Body of pancreas (tissue), 4 donors: ENCODE measurements around the gene RNF151. TPM values are rescaled to one million over a fixed set of nuclear protein-coding genes. Genes with fewer than 3 reads are reported as not detected.

Experiments used
- ATAC-seq: fragments of 150-250 bp; one replicate; pipeline ENCODE4 v1.9.1; 2016
- DNase-seq, 4 donors: peaks; one replicate each; pipeline ENCODE4 v3.0.0-alpha.2; 2019
- H3K27ac ChIP-seq, 4 donors: fragments of 200-600 bp; sonication (generic); 1 replicate in 3 of 4; 2 replicates in 1 of 4; pipeline versions ENCODE4 v1.5.1 to v1.6.1; 2016 to 2019; ENCODE audit warnings: mild to moderate bottlenecking in 1 of 4, mixed read lengths in 1 of 4, moderate library complexity in 1 of 4
- H3K27me3 ChIP-seq, 2 donors: fragments of 200-600 bp; sonication (generic); one replicate each; pipeline ENCODE4 v1.6.0; 2016; ENCODE audit warnings: mild to moderate bottlenecking in 1 of 2
- H3K36me3 ChIP-seq, 2 donors: fragments of 200-600 bp; sonication (generic); replicated peaks in 1 of 2; 2 replicates each; pipeline ENCODE4 v1.5.1; 2016; ENCODE audit warnings: low read depth in 2 of 2; ENCODE audit not compliant: insufficient read depth in 1 of 2
- H3K4me1 ChIP-seq: fragments of 200-600 bp; sonication (generic); one replicate; pipeline ENCODE4 v1.6.0; 2016
- H3K4me3 ChIP-seq, 2 donors: fragments of 200-600 bp; sonication (generic); 1 replicate in 1 of 2; 2 replicates in 1 of 2; pipeline ENCODE4 v1.5.1; 2016 to 2019
- H3K9me3 ChIP-seq, 3 donors: fragments of 200-600 bp; sonication (generic); 1 replicate in 2 of 3; 2 replicates in 1 of 3; pipeline ENCODE4 v1.5.1; 2016
- POLR2A ChIP-seq, 3 donors: fragments of 450-650 bp; IDR thresholded peaks; one replicate each; pipeline ENCODE4 v1.6.1; 2016; ENCODE audit warnings: antibody characterized with exemption in 3 of 3, mild to moderate bottlenecking in 2 of 3
- WGBS, 2 donors: methylation state at CpG; one replicate each; pipeline ENCODE4 v1.1.5; 2017; 5-methylcytosine and 5-hydroxymethylcytosine counted together
- intact Hi-C: fragments of 100-400 bp; cut with DNase I; formaldehyde crosslinking; loops from one replicate; pipeline ENCODE4 v1.15.1; 2023
- total RNA-seq, 2 donors: library from RNA; depleted of rRNA; stranded (reverse); fragments of >200 nt; gene quantifications; one replicate each; pipeline ENCODE4 v1.1.0, GENCODE V29; 2016
- TF ChIP-seq, protein P1 (sequence below), 7 experiments: fragments of 450-650 bp in 4 of 7; fragments of 200-600 bp in 3 of 7; sonication (generic) in 3 of 7; IDR thresholded peaks; one replicate each; pipeline ENCODE4 v1.5.1; 2016 to 2019; ENCODE audit warnings: antibody characterized with exemption in 7 of 7

Gene RNF151
- total RNA-seq, 2 donors from 2014 or later = not detected

DNA sequence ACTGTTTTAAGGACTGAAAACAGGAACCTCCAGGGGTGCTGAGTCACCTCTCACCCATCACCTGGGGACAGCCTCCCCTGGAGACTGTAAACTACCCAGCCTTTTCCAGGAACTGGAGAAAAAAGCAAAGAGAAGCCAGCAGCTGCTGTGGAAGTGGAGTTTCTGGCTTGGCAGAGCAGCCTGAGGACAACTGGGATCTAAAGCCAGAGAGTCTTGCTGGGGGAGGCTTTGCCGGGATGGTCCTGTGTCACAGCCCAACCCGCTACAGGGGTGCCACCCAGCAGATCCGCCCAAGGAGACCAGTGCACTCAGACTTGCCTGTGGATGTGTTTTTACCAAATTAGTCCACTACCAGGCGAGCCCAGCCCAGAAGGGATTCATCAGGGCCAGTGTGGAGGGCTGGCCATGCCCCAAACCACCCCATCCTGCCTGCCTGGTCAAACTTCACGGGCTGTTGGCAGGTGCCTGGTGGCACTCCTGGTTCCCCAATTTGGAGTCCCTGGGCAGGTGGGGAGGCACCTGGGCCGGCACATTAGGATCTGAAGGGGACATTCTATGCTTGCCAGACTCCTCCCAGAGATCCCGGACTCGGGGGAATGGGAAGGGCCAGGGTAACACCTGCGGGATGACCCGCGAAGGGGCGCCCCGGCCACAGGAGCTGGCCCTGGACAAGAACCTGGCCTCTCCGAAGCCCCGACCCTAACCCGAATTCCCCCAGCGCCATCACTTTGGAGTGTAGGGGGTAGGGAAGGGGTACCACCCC lies 24.4 kb upstream of the RNF151 start:
- H3K27ac ChIP-seq = peak overlapping the region; percentile 81 to 95 (median 94)
- intact Hi-C loops = no loop called here
- H3K9me3 ChIP-seq = no peaks in the 10 kb centered on the region
- peak; percentile 14 for ATAC-seq
- TF ChIP-seq, protein P1, sequence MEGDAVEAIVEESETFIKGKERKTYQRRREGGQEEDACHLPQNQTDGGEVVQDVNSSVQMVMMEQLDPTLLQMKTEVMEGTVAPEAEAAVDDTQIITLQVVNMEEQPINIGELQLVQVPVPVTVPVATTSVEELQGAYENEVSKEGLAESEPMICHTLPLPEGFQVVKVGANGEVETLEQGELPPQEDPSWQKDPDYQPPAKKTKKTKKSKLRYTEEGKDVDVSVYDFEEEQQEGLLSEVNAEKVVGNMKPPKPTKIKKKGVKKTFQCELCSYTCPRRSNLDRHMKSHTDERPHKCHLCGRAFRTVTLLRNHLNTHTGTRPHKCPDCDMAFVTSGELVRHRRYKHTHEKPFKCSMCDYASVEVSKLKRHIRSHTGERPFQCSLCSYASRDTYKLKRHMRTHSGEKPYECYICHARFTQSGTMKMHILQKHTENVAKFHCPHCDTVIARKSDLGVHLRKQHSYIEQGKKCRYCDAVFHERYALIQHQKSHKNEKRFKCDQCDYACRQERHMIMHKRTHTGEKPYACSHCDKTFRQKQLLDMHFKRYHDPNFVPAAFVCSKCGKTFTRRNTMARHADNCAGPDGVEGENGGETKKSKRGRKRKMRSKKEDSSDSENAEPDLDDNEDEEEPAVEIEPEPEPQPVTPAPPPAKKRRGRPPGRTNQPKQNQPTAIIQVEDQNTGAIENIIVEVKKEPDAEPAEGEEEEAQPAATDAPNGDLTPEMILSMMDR (IDR thresholded peaks at IDR 0.05) = no peak
- peak; percentile 21 to 69 (median 67) for TF ChIP-seq POLR2A (IDR thresholded peaks at IDR 0.05)
- H3K36me3 ChIP-seq = peaks cover 6 to 8% of the 10 kb centered on the region in 2 donors
- peak overlapping the region; percentile 63 to 65 for H3K4me3 ChIP-seq
- peaks cover 52% of the 10 kb centered on the region for H3K4me1 ChIP-seq
- 7 to 20% methylated on average over 1 to 17 of the region's 17 CpGs for WGBS, 2 donors
- DNase-seq = peak; percentile 68 to 79 (median 72)
- H3K27me3 ChIP-seq = no peaks in the 10 kb centered on the region

DNA sequence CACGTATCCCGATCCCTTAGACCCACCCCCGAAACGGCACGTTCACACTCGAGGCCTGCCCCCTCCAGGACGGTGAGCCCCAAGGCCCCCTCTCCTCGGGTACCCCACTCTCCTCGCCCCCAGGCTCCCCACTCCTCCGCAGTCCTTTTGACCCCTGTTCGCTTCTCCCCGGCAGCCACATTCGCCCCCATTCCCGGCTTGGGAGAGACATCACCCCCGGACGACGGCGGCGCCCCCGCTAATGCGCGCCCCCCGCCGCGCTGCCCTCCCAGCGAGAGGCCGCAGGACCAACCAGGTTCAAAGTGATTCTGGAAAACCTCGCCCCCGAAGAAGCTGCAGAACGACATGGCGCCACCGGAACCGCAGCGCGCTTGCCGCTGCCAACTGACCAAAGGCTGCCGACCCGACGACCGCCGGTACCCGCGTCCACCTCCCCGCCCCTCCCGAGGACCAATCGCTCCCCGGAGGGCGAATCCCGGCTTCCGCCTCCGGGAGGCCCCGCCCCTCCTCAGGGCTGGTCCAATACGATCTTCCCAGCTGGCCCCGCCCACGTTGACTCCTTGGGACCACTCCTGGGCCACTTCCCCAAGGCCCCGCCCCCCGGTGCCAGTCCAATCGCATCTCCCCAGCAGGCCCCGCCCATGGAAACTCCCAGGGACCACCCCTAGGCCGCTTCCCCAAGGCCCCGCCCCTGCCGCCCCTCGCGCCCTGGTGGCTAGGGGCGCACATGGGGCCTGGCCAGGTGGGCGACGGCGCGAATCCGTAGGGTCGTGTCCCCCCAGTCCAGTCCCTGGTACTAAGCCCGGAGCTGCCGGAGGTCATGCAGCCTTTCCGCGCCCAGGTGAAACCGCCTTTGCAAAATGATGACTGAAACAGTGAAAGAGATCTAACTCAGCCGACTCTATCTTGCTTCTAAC lies 23.6 kb upstream of the RNF151 start, which contains the start of gene MSRB1:
Gene MSRB1 (minus strand): TSS at position 390 of the 917 bp plus-strand sequence. CDS start 43 bp downstream, at position 347.
- Histone ChIP-seq H3K36me3 (peaks cover 4 to 6% of the 10 kb centered on the region in 2 donors), H3K27me3 (no peaks in the 10 kb centered on the region), H3K27ac (peak within 1 kb of the TSS; percentile 81 to 95 (median 94)), H3K4me1 (peaks cover 44% of the 10 kb centered on the region), H3K4me3 (peak within 1 kb of the TSS; percentile 63 to 65), H3K9me3 (no peaks in the 10 kb centered on the region)
- intact Hi-C loops = no loop called here
- WGBS, 2 donors = 1% methylated on average over 25 to 55 of the region's 77 CpGs
- DNase-seq (peak; percentile 100), ATAC-seq (peak; percentile 81)
- TF ChIP-seq, protein P1 (IDR thresholded peaks at IDR 0.05) = peak in 3 of 7 experiments; percentile 4 to 18 (median 8)
- TF ChIP-seq POLR2A (IDR thresholded peaks at IDR 0.05) = peak; percentile 99

DNA sequence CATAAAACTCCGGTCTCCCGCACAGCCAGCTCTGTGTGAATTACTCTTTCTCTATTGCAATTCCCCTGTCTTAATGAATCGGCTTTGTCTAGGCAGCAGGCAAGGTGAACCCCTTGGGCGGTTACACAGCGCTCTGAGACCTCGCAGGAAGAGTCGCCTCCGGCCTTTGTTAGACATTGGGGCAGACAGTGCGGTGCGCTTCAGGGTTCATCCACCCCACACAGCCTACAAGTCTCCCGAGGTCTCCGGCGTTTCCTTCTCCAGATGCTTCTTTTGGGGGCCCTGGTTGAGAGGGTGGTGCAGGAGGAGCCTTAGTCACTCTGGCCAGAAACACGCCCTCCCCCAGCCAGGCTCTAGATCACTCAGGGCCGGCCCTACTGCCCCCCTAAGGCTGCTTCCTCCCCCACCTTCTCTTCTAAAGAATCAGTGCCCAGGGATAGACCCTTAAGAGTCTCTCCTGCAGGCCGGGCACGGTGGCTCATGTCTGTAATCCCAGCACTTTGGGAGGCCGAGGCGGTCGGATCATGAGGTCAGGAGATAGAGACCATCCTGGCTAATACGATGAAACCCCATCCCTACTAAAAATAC lies 21.9 kb upstream of the RNF151 start:
- intact Hi-C loops = no loop called here
- Histone ChIP-seq H3K4me1 (peaks cover 28% of the 10 kb centered on the region), H3K9me3 (no peaks in the 10 kb centered on the region), H3K4me3 (no peak overlapping the region), H3K36me3 (no peaks in the 10 kb centered on the region), H3K27ac (no peak overlapping the region), H3K27me3 (no peaks in the 10 kb centered on the region)
- WGBS, 2 donors = 90 to 94% methylated on average over 16 to 21 of the region's 21 CpGs
- ATAC-seq (no peak), DNase-seq (no peak)
- no peak for TF ChIP-seq POLR2A (IDR thresholded peaks at IDR 0.05)
- TF ChIP-seq, protein P1 (IDR thresholded peaks at IDR 0.05) = no peak

DNA sequence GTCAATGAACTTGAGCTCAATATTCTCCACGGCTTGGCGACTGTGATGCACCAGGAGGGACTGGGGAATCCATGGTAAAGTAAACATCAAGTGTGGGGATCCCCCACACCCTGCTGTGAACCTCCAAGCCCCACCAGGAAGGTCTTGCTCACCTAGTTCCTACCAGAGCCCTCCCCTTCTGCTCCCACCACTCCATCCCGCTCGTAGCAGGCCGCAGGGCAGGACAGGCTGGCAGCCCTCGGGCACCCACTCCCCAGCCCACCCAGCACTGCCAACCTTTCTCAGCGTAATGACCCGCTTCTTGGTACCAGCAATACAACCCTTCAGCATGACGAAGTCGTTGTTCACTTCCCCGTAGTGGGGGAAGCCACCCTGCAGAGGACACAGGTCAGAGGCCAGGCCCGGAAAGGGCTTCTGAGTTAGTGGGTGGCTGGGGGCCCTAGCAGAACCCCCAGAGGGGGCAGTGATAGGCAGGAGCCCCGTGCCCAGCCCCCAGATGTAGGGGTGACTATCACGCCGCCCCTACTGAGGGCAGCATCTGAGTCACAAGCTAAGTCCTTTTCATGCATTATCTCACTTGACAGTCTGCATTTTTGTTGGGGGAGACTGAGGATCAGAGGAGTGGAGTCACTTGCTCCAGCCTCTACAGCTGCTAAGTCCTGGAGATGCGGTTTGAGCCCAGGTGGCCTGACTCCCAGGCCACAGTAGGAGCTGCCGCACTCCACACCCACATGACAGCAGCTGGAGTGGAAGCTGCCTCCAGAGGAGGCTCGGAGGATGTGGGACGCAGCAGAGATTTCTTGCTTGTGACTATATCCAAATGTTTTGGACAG lies 20.9 kb upstream of the RNF151 start:
- H3K27ac ChIP-seq = no peak overlapping the region
- H3K4me3 ChIP-seq = no peak overlapping the region
- no peaks in the 10 kb centered on the region for H3K27me3 ChIP-seq
- no peaks in the 10 kb centered on the region for H3K36me3 ChIP-seq
- H3K4me1 ChIP-seq = peaks cover 18% of the 10 kb centered on the region
- ATAC-seq (no peak), DNase-seq (peak in 1 of 4 donors; percentile 47)
- intact Hi-C loops = no loop called here
- no peak for TF ChIP-seq POLR2A (IDR thresholded peaks at IDR 0.05)
- TF ChIP-seq, protein P1 (IDR thresholded peaks at IDR 0.05) = no peak
- H3K9me3 ChIP-seq = no peaks in the 10 kb centered on the region
- 79 to 82% methylated on average over 19 of the region's 19 CpGs for WGBS, 2 donors
